ACC112 (cell line): Measurements from ENCODE around the gene ST8SIA1.
"Not testable (repeated sequence)": the region's sequence is repeated elsewhere in the genome, so short reads cannot be mapped to it uniquely, and the experiment has no call there.

Source experiments
- H2AFZ ChIP-seq: fragments of 200-600 bp; sonication (generic); one replicate; pipeline ENCODE4 v1.6.0; 2017; ENCODE audit warnings: antibody characterized with exemption, low read length; ENCODE audit not compliant: unreplicated experiment
- H3K27ac ChIP-seq: fragments of 200-600 bp; sonication (generic); 2 replicates; pipeline ENCODE4 v1.5.1; 2014; ENCODE audit warnings: low read depth, mild to moderate bottlenecking, antibody characterized with exemption, low read length, moderate library complexity
- H3K27me3 ChIP-seq: fragments of 200-600 bp; sonication (generic); 2 replicates; pipeline ENCODE4 v1.6.1; 2014; ENCODE audit warnings: mild to moderate bottlenecking, antibody characterized with exemption, low read length, moderate library complexity, mixed read lengths; ENCODE audit not compliant: insufficient read depth
- H3K36me3 ChIP-seq: fragments of 200-600 bp; sonication (generic); 2 replicates; pipeline ENCODE4 v1.6.1; 2016; ENCODE audit warnings: mild to moderate bottlenecking, antibody characterized with exemption, low read length, moderate library complexity, mixed read lengths; ENCODE audit not compliant: insufficient read depth
- H3K4me1 ChIP-seq: fragments of 200-600 bp; sonication (generic); one replicate; pipeline ENCODE4 v1.6.1; 2016; ENCODE audit warnings: low read length, mixed read lengths; ENCODE audit not compliant: insufficient read depth, unreplicated experiment, control insufficient read depth
- H3K4me3 ChIP-seq: fragments of 200-600 bp; sonication (generic); 2 replicates; pipeline ENCODE4 v1.5.1; 2014; ENCODE audit warnings: mild to moderate bottlenecking, low read depth, low read length
- H3K79me2 ChIP-seq: fragments of 200-600 bp; sonication (generic); one replicate; pipeline ENCODE4 v1.6.0; 2016; ENCODE audit warnings: low read length; ENCODE audit not compliant: control insufficient read depth, unreplicated experiment, insufficient read depth

ST8SIA1 gene

GRCh38 chr12:22334410-22335100 lies at the start of gene ST8SIA1:
Gene ST8SIA1, minus strand, starts transcription at chr12:22334707. Its CDS starts 475 bp downstream, at chr12:22334232.
- Histone ChIP-seq H3K4me3 (peak within 1 kb of the TSS; percentile 74), H2AFZ (peak within 1 kb of the TSS; percentile 49), H3K4me1 (no peaks in the 10 kb centered on the region), H3K36me3 (no peaks in the 10 kb centered on the region), H3K27ac (no peak within 1 kb of the TSS), H3K79me2 (no peaks in the 10 kb centered on the region), H3K27me3 (peaks cover 70% of the 10 kb centered on the region)

DNA sequence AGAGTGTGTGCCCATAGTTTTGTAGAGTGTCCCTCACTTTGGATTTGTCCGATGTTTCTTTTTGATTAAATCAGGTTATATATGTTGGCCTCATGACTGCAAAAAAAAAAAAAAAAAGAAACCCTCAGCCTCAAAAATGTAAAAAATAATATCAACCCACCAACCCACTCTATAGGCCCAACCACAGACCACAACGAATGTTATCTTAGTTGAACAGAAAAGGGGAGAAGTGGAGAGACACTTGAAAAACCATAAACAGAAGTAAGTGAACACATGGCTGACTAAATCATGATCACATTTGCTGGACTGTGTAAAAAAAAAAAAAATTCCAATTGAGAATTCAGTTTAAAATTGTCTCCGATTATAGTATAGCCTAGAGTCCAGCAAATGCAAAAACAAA lies 45.5 kb upstream of the ST8SIA1 start:
- H3K4me1 ChIP-seq: no peaks in the 10 kb centered on the region

GRCh38 chr12:22377731-22378496 lies 43.4 kb upstream of the ST8SIA1 start:
- H3K27ac ChIP-seq: no peak overlapping the region
- no peaks in the 10 kb centered on the region for H3K4me1 ChIP-seq
- H3K27me3 ChIP-seq: no peaks in the 10 kb centered on the region
- H3K36me3 ChIP-seq: no peaks in the 10 kb centered on the region
- H3K4me3 ChIP-seq: no peak overlapping the region
- H3K79me2 ChIP-seq: no peaks in the 10 kb centered on the region
- H2AFZ ChIP-seq: no peak overlapping the region

More for the DNA sequence above, 45.5 kb upstream of the ST8SIA1 start:
- Histone ChIP-seq H3K79me2 (no peaks in the 10 kb centered on the region), H3K36me3 (no peaks in the 10 kb centered on the region), H3K27ac (no peak overlapping the region), H3K27me3 (no peaks in the 10 kb centered on the region), H2AFZ (no peak overlapping the region), H3K4me3 (no peak overlapping the region)

- H2AFZ ChIP-seq, H3K4me3 ChIP-seq, H3K79me2 ChIP-seq, H3K27ac ChIP-seq, H3K36me3 ChIP-seq, H3K27me3 ChIP-seq, H3K4me1 ChIP-seq: not testable (repeated sequence)
Observed at GRCh38 chr12:22376596-22377150, 42.2 kb upstream of the ST8SIA1 start.

DNA sequence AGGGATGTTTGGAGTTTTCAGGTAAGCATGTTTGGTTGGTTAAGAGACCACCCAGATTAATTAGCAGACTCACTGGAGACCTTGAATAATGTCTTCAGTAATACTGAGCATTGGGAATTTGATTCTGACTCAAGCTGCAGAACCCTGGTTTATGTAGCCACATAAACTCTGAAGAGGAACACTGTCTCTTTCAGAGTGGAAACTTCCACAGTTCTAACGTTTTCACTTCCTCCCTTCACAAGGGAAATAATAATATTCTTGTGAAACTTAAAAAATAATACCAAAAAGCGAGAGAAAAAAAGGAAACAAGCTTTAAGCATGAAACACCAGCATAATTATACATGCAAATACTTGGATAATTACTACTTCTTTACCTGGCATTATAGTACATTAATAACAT lies 40.0 kb upstream of the ST8SIA1 start:
- Histone ChIP-seq H3K4me1 (no peaks in the 10 kb centered on the region), H3K27ac (no peak overlapping the region), H3K36me3 (no peaks in the 10 kb centered on the region), H3K79me2 (no peaks in the 10 kb centered on the region), H3K4me3 (no peak overlapping the region), H3K27me3 (no peaks in the 10 kb centered on the region), H2AFZ (no peak overlapping the region)

- H3K36me3 ChIP-seq: no peaks in the 10 kb centered on the region
- no peak overlapping the region for H2AFZ ChIP-seq
- H3K4me3 ChIP-seq: no peak overlapping the region
- H3K4me1 ChIP-seq: no peaks in the 10 kb centered on the region
- H3K79me2 ChIP-seq: no peaks in the 10 kb centered on the region
- no peak overlapping the region for H3K27ac ChIP-seq
- no peaks in the 10 kb centered on the region for H3K27me3 ChIP-seq
Observed at GRCh38 chr12:22372277-22372837, 37.9 kb upstream of the ST8SIA1 start.

GRCh38 chr12:22366181-22366580 lies 31.7 kb upstream of the ST8SIA1 start:
- no peaks in the 10 kb centered on the region for H3K79me2 ChIP-seq
- no peak overlapping the region for H3K4me3 ChIP-seq
- no peak overlapping the region for H2AFZ ChIP-seq
- H3K27ac ChIP-seq: no peak overlapping the region
- no peaks in the 10 kb centered on the region for H3K36me3 ChIP-seq
- no peaks in the 10 kb centered on the region for H3K4me1 ChIP-seq
- H3K27me3 ChIP-seq: 0 out of 2 replicates have a peak, but pooled peaks cover 3% of the 10 kb centered on the region

- H3K27ac ChIP-seq: no peak overlapping the region
- no peak overlapping the region for H3K4me3 ChIP-seq
- H3K79me2 ChIP-seq: no peaks in the 10 kb centered on the region
- H3K4me1 ChIP-seq: no peaks in the 10 kb centered on the region
- H2AFZ ChIP-seq: no peak overlapping the region
- 0 out of 2 replicates have a peak, but pooled peaks cover 3% of the 10 kb centered on the region for H3K27me3 ChIP-seq
- H3K36me3 ChIP-seq: no peaks in the 10 kb centered on the region
Observed at GRCh38 chr12:22361785-22362184, 27.3 kb upstream of the ST8SIA1 start.

GRCh38 chr12:22360774-22361173 lies 26.3 kb upstream of the ST8SIA1 start:
- Histone ChIP-seq H2AFZ (no peak overlapping the region), H3K36me3 (no peaks in the 10 kb centered on the region), H3K79me2 (no peaks in the 10 kb centered on the region), H3K27ac (no peak overlapping the region), H3K27me3 (0 out of 2 replicates have a peak, but pooled peaks cover 5% of the 10 kb centered on the region), H3K4me3 (no peak overlapping the region), H3K4me1 (no peaks in the 10 kb centered on the region)

- peaks cover 20% of the 10 kb centered on the region; the same call in 1 of the 2 replicates for H3K27me3 ChIP-seq
- no peak overlapping the region for H3K4me3 ChIP-seq
- no peak overlapping the region for H3K27ac ChIP-seq
- no peaks in the 10 kb centered on the region for H3K79me2 ChIP-seq
- H3K36me3 ChIP-seq: no peaks in the 10 kb centered on the region
- H3K4me1 ChIP-seq: no peaks in the 10 kb centered on the region
- H2AFZ ChIP-seq: no peak overlapping the region
Observed at GRCh38 chr12:22357531-22357930, 23.0 kb upstream of the ST8SIA1 start.
